ENCODE data around the gene RPA1.

The RPA1 gene

DNA sequence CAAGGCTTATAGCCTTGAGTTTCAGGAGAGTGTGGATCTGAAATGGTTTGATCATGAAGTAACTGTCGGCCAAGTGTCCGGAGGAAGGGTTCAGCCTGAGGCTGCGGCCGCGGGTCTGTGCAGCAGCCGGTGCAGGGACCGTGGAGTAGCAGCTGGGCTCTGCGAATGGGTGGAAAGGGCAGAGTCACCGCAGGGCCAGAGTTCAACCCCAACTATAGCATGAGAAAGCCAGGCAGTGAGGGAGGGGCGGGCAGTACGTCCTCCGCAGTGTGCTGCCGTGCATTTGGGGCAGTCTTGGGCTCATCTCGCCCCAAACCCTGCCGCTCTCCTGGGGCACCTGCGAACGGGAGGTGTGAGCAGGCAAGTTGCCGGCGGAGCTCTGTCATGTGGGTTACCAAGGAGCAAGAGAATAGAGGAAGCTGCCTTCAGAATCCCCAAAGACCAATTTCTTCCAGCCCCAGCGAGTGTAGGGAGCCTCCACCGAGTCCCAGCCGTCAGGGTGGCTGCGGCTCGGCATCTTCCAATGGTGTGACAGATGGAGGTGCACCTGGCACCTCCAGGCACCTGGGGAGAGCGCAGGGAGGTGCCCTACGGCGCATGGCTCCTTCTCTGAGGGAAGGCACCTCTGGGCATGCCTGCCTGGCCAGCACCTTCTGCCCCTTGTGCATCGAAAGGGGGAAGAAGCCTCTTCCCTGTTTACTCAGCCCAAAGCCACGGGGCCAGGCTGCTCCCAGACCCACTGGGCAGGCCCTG, 87.3 kb downstream of the RPA1 start:
- TF ChIP-seq, protein P1, sequence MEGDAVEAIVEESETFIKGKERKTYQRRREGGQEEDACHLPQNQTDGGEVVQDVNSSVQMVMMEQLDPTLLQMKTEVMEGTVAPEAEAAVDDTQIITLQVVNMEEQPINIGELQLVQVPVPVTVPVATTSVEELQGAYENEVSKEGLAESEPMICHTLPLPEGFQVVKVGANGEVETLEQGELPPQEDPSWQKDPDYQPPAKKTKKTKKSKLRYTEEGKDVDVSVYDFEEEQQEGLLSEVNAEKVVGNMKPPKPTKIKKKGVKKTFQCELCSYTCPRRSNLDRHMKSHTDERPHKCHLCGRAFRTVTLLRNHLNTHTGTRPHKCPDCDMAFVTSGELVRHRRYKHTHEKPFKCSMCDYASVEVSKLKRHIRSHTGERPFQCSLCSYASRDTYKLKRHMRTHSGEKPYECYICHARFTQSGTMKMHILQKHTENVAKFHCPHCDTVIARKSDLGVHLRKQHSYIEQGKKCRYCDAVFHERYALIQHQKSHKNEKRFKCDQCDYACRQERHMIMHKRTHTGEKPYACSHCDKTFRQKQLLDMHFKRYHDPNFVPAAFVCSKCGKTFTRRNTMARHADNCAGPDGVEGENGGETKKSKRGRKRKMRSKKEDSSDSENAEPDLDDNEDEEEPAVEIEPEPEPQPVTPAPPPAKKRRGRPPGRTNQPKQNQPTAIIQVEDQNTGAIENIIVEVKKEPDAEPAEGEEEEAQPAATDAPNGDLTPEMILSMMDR (conservative IDR thresholded peaks at IDR 0.05; ENCODE audit: low read length) = no peak
- H3K4me3 ChIP-seq (ENCODE audit: low read length) = no peak overlapping the region
- no peak for DNase-seq (ENCODE audit: low read depth)

DNA sequence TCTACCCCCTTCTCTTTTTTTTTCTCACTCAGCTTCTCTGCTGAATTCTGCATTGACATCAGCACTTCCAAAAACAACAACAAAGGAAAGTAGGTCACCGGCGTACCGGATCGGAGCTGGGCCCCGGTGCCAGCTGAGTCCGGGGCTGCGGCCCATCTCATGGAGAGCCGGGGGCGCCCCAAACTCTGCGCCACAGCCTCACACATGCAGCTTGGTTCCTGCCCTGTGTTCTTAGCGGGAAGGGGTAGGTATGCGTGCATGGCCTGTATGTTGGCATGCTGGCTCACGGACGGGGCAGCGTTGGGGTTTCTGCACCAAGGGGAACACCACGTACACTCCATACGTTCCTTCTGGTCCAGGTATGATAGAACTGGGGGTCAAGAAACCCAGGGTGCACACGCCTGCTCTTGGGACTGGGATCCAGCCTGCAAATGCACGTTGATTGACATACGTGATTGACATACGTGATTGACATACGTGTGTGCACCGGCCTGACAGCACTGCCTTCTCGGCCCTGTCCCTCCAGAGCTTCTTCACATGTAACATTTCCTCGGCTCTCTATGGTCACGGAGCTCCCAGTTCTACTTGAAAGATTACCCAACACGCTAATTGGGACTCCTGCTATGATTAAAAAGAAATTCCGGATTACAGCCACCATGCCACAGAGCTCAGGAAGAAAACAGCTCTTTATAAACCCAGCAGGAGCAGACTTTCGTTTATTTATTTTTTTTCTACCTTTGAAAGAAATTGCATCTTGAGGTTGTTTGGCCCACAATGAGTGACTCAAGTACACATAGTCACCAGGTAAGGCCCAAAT, 88.7 kb downstream of the RPA1 start:
- TF ChIP-seq, protein P1 (conservative IDR thresholded peaks at IDR 0.05; ENCODE audit: low read length) = no peak

DNA sequence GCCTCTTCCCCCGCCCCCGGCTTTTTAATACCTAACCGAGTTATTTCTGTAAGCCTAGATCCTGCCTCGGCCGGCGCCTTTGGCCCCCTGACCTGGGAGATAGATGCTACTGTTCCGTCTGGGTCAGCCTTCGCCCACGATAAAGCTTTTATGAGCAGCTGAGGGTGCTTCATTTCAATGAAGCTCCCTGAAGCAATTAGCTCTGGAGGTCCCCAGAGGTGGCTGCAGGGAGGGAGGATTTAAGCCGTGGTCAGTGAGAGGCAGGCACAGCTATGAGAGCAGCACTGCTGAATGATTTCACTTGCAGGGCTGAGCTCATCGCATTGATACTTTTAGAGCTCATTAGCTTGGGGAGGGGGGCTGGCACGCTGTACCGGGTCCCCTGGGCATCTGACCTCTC, 89.4 kb downstream of the RPA1 start:
- H3K4me3 ChIP-seq (ENCODE audit: low read length) = no peak overlapping the region
- DNase-seq (ENCODE audit: low read depth) = no peak
- TF ChIP-seq, protein P1 (conservative IDR thresholded peaks at IDR 0.05; ENCODE audit: low read length) = no peak

More for the DNA sequence above, 88.7 kb downstream of the RPA1 start:
- no peak overlapping the region for H3K4me3 ChIP-seq (ENCODE audit: low read length)
- DNase-seq (ENCODE audit: low read depth) = no peak

DNA sequence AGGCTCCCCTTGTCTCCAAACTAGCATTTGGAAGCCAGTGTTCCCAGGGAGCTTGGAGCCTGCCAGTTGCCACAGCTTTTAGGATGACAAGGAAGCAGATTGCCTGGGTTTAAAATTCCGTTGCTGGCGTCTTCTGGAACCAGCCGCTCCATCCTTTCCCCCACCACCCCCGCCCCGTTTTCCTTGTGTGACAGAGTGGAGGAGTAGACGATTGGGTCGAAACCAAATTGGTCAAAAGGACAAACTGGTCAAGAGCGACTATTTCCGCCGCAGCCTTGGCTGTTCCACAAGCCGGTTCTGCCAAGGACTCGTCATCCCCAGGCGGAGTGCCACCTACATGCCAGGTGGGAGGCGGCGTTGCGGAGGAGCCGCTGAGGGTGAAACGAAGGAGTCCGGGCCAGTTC, 91.1 kb downstream of the RPA1 start:
- no peak for DNase-seq (ENCODE audit: low read depth)
- TF ChIP-seq, protein P1 (conservative IDR thresholded peaks at IDR 0.05; ENCODE audit: low read length) = no peak
- H3K4me3 ChIP-seq (ENCODE audit: low read length) = no peak overlapping the region

DNA sequence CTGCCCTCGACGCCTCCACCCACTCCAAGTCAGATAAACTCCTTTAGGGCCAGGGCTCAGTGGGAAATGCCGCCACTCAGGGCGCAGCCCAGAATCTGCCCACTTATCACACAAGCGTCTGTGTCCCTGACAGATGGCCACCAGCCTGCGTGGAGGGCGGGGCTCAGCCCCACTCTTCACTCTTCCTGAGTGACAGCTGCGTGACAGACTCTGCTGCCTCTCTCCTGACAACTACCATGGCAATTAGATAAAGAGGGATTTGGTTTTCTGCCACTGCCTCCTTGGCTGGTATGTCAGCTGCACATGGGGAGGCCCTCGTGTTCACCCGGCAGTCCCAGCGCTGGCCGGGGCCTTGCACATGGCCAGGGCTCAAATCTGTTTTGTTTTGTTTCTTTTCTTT, 99.2 kb downstream of the RPA1 start:
- DNase-seq (ENCODE audit: low read depth) = no peak
- TF ChIP-seq, protein P1 (conservative IDR thresholded peaks at IDR 0.05; ENCODE audit: low read length) = no peak
- H3K4me3 ChIP-seq (ENCODE audit: low read length) = no peak overlapping the region

DNA sequence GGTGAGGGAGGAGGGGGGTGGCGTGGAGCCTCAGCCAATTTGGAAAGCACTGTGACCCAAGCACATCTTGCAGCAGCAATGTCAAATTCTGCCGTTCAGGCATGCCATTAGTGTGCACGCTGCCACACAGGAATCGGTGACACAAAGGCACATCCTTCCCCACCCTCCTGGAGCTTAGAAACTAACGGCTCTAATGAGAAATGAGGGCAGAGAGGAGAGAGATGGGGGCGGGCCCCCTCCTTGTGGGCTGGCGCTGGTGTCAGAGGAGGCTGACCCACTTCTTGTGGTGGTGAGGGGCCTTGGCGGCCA, 100.5 kb downstream of the RPA1 start:
- no peak overlapping the region for H3K4me3 ChIP-seq (ENCODE audit: low read length)
- no peak for DNase-seq (ENCODE audit: low read depth)
- TF ChIP-seq, protein P1 (conservative IDR thresholded peaks at IDR 0.05; ENCODE audit: low read length) = no peak
